Bronchial smooth muscle cell (primary cell): ENCODE measurements around the gene SOSTDC1. TPM values are rescaled to one million over a fixed set of nuclear protein-coding genes. Genes with fewer than 3 reads are reported as not detected.

Experiments
- total RNA-seq: library from RNA; depleted of rRNA; stranded (reverse); fragments of >200 nt; gene quantifications from 2 replicates; pipeline ENCODE4 v1.2.1, GENCODE V29; 2014

Gene SOSTDC1
- 0.16 TPM in 1 of 2 replicates, not detected in the other for total RNA-seq

DNA sequence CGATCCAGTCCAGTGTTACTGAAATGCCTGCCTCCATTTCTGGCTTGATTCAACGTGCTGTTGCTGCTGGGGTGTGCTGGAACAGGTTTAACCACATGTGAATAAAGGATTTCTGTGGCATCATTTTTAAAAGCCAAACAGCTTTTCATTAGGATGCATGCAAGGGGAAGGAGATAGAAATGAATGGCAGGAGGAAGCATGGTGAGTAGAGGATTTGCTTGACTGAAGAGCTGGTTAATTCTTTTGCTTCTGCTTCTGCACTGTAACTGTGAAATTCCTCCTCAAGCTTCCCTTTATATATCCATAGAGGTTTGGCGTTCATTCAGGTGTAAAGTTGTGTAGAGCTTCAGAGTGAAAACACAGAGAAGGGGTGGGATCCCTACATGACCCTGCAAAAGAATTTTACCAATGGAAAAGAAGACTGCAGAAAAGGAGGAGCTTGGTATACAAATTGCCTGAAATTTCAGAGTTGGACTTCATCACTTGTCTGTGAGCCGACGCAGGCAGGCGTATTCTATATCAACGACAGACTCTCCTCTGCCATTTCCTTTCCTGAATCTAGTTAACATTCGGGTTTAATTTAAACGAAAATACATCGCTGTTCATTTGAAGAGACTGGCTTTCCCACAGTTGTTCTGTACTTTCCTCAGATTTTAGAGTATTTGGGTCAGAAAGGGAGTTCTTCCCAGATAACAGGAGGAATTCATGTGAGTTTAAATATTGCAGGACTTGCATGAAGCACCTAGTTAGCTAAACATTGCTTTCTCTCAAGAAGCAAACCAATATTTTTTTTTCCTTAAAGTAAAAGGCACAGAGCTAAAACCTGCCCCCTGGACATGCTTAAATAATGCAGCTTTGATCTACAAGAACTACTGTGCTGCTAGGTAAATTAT lies at the start of gene SOSTDC1:
SOSTDC1 (minus strand) TSS at position 270 of the 893 bp plus-strand sequence; CDS start at position 200, 70 bp downstream.

GRCh38 chr7:16421333-16422102 lies 44.0 kb downstream of the SOSTDC1 start, which contains the start of gene CRPPA:
CRPPA (minus strand) TSS chr7:16421538; CDS start chr7:16421322, 216 bp downstream.

Other genes starting within 250 kb of the SOSTDC1 start
- gene CRPPA, start 44.2 kb downstream of the SOSTDC1 start, total RNA-seq: 0.60 and 0.95 TPM in 2 replicates
- gene LRRC72, start 61.1 kb upstream of the SOSTDC1 start, total RNA-seq: not detected in 2 replicates
- 32.2 and 33.2 TPM in 2 replicates for gene ANKMY2, start 180.0 kb upstream of the SOSTDC1 start, total RNA-seq
- gene BZW2, start 180.4 kb upstream of the SOSTDC1 start, total RNA-seq: 42.0 and 50.0 TPM in 2 replicates